Neural progenitor cell (in vitro differentiated cells): ENCODE data around the gene GPR162. TPM values are rescaled to one million over a fixed set of nuclear protein-coding genes. Genes with fewer than 3 reads are reported as not detected.

Experiments
- DNase-seq: peaks from one replicate; pipeline ENCODE4 v3.0.0-alpha.2; 2016; ENCODE audit warnings: low spot score
- H2AFZ ChIP-seq: fragments of 200-600 bp; sonication (generic); replicated peaks from 2 replicates; pipeline ENCODE4 v1.6.1; 2016; ENCODE audit warnings: antibody characterized with exemption
- H3F3A ChIP-seq: fragments of 200-600 bp; sonication (generic); 2 replicates; pipeline ENCODE4 v1.6.1; 2016; ENCODE audit warnings: antibody characterized with exemption, low read depth
- H3K27ac ChIP-seq: fragments of 200-600 bp; sonication (generic); 2 replicates; pipeline ENCODE4 v1.5.1; 2016; ENCODE audit warnings: mild to moderate bottlenecking
- H3K27me3 ChIP-seq: fragments of 200-600 bp; sonication (generic); 2 replicates; pipeline ENCODE4 v1.6.1; 2016; ENCODE audit warnings: mild to moderate bottlenecking, moderate library complexity
- H3K36me3 ChIP-seq: fragments of 200-600 bp; sonication (generic); 2 replicates; pipeline ENCODE4 v1.5.1; 2016
- H3K4me1 ChIP-seq: fragments of 200-600 bp; sonication (generic); 2 replicates; pipeline ENCODE4 v1.6.1; 2016; ENCODE audit warnings: mixed run types
- H3K4me2 ChIP-seq: fragments of 200-600 bp; sonication (generic); 2 replicates; pipeline ENCODE4 v1.6.1; 2016
- H3K4me3 ChIP-seq: fragments of 200-600 bp; sonication (generic); 2 replicates; pipeline ENCODE4 v1.5.1; 2016
- H3K79me2 ChIP-seq: fragments of 200-600 bp; sonication (generic); 2 replicates; pipeline ENCODE4 v1.6.1; 2016; ENCODE audit warnings: low read depth
- H3K9ac ChIP-seq: fragments of 200-600 bp; sonication (generic); 2 replicates; pipeline ENCODE4 v1.6.1; 2016
- H3K9me3 ChIP-seq: fragments of 200-600 bp; sonication (generic); 2 replicates; pipeline ENCODE4 v1.5.1; 2016; ENCODE audit warnings: low read depth
- H4K20me1 ChIP-seq: fragments of 200-600 bp; sonication (generic); 2 replicates; pipeline ENCODE4 v1.6.1; 2016; ENCODE audit warnings: low read depth
- H3K27ac Mint-ChIP-seq: 3 replicates; pipeline ENCODE4 v1.8.0; 2021; ENCODE audit warnings: mixed read lengths
- H3K27me3 Mint-ChIP-seq: 2 replicates; pipeline ENCODE4 v1.8.0; 2022; ENCODE audit warnings: low read depth, mild to moderate bottlenecking, inconsistent platforms, moderate library complexity, mixed read lengths; ENCODE audit not compliant: insufficient read depth
- H3K36me3 Mint-ChIP-seq: 3 replicates; pipeline ENCODE4 v1.8.0; 2021; ENCODE audit warnings: mixed read lengths
- H3K4me1 Mint-ChIP-seq: 3 replicates; pipeline ENCODE4 v1.8.0; 2021; ENCODE audit warnings: mixed read lengths
- H3K4me3 Mint-ChIP-seq: 3 replicates; pipeline ENCODE4 v1.8.0; 2021; ENCODE audit warnings: mild to moderate bottlenecking, moderate library complexity, mixed read lengths
- H3K9me3 Mint-ChIP-seq: 3 replicates; pipeline ENCODE4 v1.8.0; 2020; ENCODE audit warnings: mixed read lengths
- EZH2 ChIP-seq: fragments of 200-600 bp; sonication (generic); IDR thresholded peaks from 2 replicates; pipeline ENCODE4 v1.6.1; 2017; ENCODE audit warnings: antibody characterized with exemption, mild to moderate bottlenecking, moderate library complexity
- EZH2phosphoT487 ChIP-seq: fragments of 200-600 bp; sonication (generic); IDR thresholded peaks from 2 replicates; pipeline ENCODE4 v1.6.1; 2017; ENCODE audit warnings: antibody characterized with exemption
- total RNA-seq: library from RNA; depleted of rRNA; stranded (reverse); fragments of >200 nt; gene quantifications from 2 replicates; pipeline ENCODE4 v1.2.3, GENCODE V29; 2015; ENCODE audit warnings: low replicate concordance
- TF ChIP-seq, protein P1 (sequence below): fragments of 200-600 bp; sonication (generic); IDR thresholded peaks from 2 replicates; pipeline ENCODE4 v1.5.1; 2017; ENCODE audit warnings: antibody characterized with exemption, mild to moderate bottlenecking

The GPR162 gene
- total RNA-seq, 1 donor from 2014 or later, result 10.0 TPM

DNA sequence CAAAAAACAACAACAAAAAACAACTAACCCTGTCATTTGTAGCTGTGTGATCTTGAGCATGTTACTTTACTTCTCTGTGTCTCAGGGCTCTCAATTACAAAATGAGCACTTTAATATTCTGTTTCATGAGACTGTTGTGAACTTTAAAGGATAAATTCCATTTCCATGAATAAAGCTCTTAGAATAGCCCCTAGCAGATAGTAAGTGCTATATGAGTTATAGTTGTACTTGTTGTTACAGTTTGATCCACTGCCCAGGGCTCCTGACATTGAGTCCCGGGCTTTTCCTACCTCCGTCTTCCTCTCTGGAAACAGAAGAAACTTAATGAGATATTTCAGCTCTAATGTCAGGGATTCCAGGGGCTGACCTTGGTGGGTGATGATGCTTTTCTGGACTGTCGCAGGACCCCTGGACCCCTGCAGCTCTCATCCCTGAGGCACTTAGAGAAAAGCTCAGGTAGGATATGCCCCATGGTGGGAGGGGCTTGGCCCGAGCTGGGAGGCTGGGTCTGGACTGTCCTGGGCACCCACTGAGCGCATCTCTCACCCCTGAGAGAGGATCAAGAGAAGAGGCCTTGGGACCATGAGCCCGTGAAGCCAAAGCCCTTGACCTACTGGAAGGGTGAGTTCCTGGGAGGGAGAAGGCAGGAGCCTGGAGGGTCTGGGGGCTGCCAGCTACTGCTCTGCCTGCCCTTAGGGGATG lies 11.7 kb downstream of the GPR162 start:
- H3K4me3 Mint-ChIP-seq, result no peak overlapping the region
- no peak overlapping the region for H3K27ac ChIP-seq
- no peaks in the 10 kb centered on the region for H3K9me3 Mint-ChIP-seq

DNA sequence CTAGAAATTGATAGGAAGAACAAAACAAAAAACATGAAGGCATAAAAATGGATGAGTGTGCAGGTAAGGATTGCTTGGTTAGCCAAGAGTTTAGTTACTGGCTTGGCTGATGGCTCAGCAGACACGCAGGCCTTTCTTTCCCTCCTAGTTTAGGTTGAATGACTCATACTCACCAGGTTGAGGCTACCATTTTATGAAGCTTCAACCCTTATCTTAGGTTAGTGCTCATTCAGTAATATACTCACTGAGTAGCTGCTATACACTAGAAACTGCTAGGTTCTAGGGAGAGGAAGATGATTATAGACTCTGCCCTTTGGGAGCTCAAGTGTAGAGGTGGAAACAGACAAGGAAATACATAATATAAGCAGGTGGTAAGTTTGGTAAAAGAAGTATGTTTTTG lies 12.6 kb downstream of the GPR162 start:
- Histone ChIP-seq H3K27me3 (no peaks in the 10 kb centered on the region), H3K36me3 (peaks cover 6% of the 10 kb centered on the region)

More for the DNA sequence above, 11.7 kb downstream of the GPR162 start:
- no peak overlapping the region for H2AFZ ChIP-seq
- H3K9me3 ChIP-seq, result no peaks in the 10 kb centered on the region
- H3K27me3 Mint-ChIP-seq, result peaks cover 4% of the 10 kb centered on the region
- peaks cover 33% of the 10 kb centered on the region for H3F3A ChIP-seq
- H3K4me2 ChIP-seq, result no peak overlapping the region
- no peaks in the 10 kb centered on the region for H3K27me3 ChIP-seq
- no peak overlapping the region for H3K4me3 ChIP-seq
- no peak overlapping the region for H3K9ac ChIP-seq
- peaks cover 57% of the 10 kb centered on the region for H4K20me1 ChIP-seq
- no peak overlapping the region for H3K27ac Mint-ChIP-seq
- H3K4me1 Mint-ChIP-seq, result peaks cover 17% of the 10 kb centered on the region
- H3K36me3 Mint-ChIP-seq, result peaks cover 33% of the 10 kb centered on the region
- peaks cover 4% of the 10 kb centered on the region for H3K4me1 ChIP-seq
- H3K79me2 ChIP-seq, result peaks cover 32% of the 10 kb centered on the region
- H3K36me3 ChIP-seq, result peaks cover 6% of the 10 kb centered on the region
- no peak for TF ChIP-seq EZH2phosphoT487
- no peak for TF ChIP-seq EZH2
- TF ChIP-seq, protein P1, sequence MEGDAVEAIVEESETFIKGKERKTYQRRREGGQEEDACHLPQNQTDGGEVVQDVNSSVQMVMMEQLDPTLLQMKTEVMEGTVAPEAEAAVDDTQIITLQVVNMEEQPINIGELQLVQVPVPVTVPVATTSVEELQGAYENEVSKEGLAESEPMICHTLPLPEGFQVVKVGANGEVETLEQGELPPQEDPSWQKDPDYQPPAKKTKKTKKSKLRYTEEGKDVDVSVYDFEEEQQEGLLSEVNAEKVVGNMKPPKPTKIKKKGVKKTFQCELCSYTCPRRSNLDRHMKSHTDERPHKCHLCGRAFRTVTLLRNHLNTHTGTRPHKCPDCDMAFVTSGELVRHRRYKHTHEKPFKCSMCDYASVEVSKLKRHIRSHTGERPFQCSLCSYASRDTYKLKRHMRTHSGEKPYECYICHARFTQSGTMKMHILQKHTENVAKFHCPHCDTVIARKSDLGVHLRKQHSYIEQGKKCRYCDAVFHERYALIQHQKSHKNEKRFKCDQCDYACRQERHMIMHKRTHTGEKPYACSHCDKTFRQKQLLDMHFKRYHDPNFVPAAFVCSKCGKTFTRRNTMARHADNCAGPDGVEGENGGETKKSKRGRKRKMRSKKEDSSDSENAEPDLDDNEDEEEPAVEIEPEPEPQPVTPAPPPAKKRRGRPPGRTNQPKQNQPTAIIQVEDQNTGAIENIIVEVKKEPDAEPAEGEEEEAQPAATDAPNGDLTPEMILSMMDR, result no peak
- DNase-seq, result no peak

DNA sequence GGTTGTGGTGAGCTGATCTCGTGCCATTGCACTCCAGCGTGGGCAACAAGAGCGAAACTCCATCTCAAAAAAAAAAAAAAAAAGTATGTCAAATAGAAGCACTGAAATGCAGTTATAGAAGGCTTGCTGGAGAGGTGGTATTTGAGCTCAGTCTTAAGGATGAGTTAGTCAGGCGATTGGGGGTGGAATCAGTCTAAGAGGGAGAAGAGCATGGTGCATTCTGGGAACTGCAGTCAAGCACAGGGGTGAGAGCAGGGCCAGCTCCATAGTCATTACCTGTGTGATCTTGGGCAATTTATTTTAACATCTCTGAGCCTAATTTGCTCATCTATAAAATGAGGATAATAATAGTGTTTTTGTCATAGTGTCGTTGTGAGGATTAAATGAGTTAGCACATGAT lies 13.3 kb downstream of the GPR162 start:
- Mint-ChIP-seq H3K27ac (no peak overlapping the region), H3K36me3 (peaks cover 34% of the 10 kb centered on the region), H3K4me1 (peaks cover 26% of the 10 kb centered on the region), H3K27me3 (peaks cover 2% of the 10 kb centered on the region), H3K9me3 (no peaks in the 10 kb centered on the region), H3K4me3 (peak overlapping the region; percentile 36)
- Histone ChIP-seq H2AFZ (no peak overlapping the region), H3K27ac (no peak overlapping the region), H3K4me2 (no peak overlapping the region), H3K4me3 (no peak overlapping the region), H3K36me3 (peaks cover 6% of the 10 kb centered on the region), H3K9ac (no peak overlapping the region), H3F3A (peaks cover 46% of the 10 kb centered on the region), H3K27me3 (no peaks in the 10 kb centered on the region), H3K79me2 (peaks cover 16% of the 10 kb centered on the region), H4K20me1 (peaks cover 67% of the 10 kb centered on the region), H3K9me3 (no peaks in the 10 kb centered on the region), H3K4me1 (peaks cover 13% of the 10 kb centered on the region)
- TF ChIP-seq EZH2phosphoT487 (no peak), EZH2 (no peak)
- TF ChIP-seq, protein P1, result no peak
- no peak for DNase-seq

More for the DNA sequence above, 12.6 kb downstream of the GPR162 start:
- Mint-ChIP-seq H3K36me3 (peaks cover 35% of the 10 kb centered on the region), H3K27ac (no peak overlapping the region), H3K27me3 (peaks cover 4% of the 10 kb centered on the region), H3K9me3 (no peaks in the 10 kb centered on the region), H3K4me1 (peaks cover 23% of the 10 kb centered on the region), H3K4me3 (no peak overlapping the region)
- no peak overlapping the region for H2AFZ ChIP-seq
- no peaks in the 10 kb centered on the region for H3K9me3 ChIP-seq
- H3K9ac ChIP-seq, result no peak overlapping the region
- H3K27ac ChIP-seq, result no peak overlapping the region
- H3K4me1 ChIP-seq, result peaks cover 10% of the 10 kb centered on the region
- no peak overlapping the region for H3K4me3 ChIP-seq
- H3F3A ChIP-seq, result peaks cover 40% of the 10 kb centered on the region
- peaks cover 23% of the 10 kb centered on the region for H3K79me2 ChIP-seq
- no peak for DNase-seq
- H3K4me2 ChIP-seq, result no peak overlapping the region
- H4K20me1 ChIP-seq, result peaks cover 66% of the 10 kb centered on the region
- TF ChIP-seq EZH2phosphoT487 (no peak), EZH2 (no peak)
- TF ChIP-seq, protein P1, result no peak
